ENCODE data around the gene CAMTA2.

CAMTA2 gene

DNA sequence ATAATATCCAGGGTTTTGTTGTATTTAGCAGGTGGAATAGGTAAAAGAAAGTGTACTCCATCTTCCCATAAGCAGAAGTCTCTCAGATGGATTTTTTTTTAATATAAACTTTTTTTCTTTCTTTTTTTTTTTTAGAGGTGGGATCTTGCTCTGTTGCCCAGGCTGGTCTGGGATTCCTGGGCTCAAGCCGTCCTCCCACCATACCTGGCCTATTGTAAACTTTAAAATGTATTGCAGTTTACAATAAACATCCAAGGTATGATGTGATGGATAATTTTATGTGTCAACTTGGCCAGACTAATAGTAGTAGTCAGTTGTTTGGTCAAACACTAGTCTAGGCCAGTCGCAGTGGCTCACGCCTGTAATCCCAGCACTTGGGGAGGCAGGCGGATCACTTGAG lies 66.2 kb downstream of the CAMTA2 start:
- no peak for DNase-seq

- no peak for DNase-seq
Measured at GRCh38 chr17:4920351-4921048, 67.0 kb downstream of the CAMTA2 start.

DNA sequence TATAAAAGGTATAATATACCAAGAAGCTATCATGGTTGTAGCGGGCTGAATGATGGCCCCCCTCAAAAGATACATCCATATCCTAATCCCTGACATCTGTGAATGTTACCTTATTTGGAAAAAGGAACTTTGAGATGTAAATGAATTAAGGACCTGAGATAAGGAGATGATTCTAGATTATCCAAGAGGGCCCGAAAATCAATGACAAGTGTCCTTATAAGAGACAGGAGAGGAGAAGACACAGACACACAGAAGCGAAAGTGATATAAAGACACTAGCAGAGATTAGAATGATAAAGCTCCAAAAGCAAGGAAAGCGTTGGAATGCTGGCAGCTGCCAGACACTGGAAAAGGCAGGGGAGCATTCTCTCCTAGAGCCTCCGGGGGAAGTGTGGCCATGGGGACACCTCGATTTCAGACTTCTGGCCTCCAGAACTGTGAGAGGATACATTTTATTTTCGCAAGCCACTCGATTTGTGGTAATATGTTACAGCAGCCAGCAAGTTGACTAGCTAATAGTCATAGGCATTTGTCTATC lies 67.9 kb downstream of the CAMTA2 start:
- DNase-seq, result no peak
